Measurements from ENCODE around the gene VAV1. TPM values are rescaled to one million over a fixed set of nuclear protein-coding genes. Genes with fewer than 3 reads are reported as not detected.

Gene VAV1
- total and polyA plus RNA-seq, 12 donors: 1.1 to 21.1 (median 9.1) TPM

GRCh38 chr19:6739883-6740588, 32.5 kb upstream of the VAV1 start:
- Histone ChIP-seq H3K36me3 (replicated peaks in 1 of 2) (peaks cover 0 to 15% of the 10 kb centered on the region in 2 donors), H3K27me3 (no peaks in the 10 kb centered on the region), H3K27ac (peak overlapping the region in 4 of 5 donors; percentile 30 to 92 (median 66)), H3K4me3 (peak overlapping the region; percentile 77 to 90 (median 88)), H3K4me1 (replicated peaks in 1 of 2) (peaks cover 42 to 56% of the 10 kb centered on the region in 2 donors), H3K9me3 (replicated peaks in 1 of 3) (no peaks in the 10 kb centered on the region)
- no peak for TF ChIP-seq CTCF (IDR thresholded peaks at IDR 0.05)
- peak in 1 of 2 donors; percentile 0 for TF ChIP-seq POLR2A (IDR thresholded peaks at IDR 0.05)
- intact Hi-C loops (cut with DNase I): loop anchor here in 1 of 2 donors (10.0 kb wide), 2 partner anchors 125 to 215 kb away; no protein-coding TSS in a partner anchor
- DNase-seq: peak in 6 of 7 donors; percentile 58 to 71 (median 63)
- 0 to 1% (median 0%) methylated on average over 12 to 34 of the region's 34 CpGs for WGBS, 4 donors

DNA sequence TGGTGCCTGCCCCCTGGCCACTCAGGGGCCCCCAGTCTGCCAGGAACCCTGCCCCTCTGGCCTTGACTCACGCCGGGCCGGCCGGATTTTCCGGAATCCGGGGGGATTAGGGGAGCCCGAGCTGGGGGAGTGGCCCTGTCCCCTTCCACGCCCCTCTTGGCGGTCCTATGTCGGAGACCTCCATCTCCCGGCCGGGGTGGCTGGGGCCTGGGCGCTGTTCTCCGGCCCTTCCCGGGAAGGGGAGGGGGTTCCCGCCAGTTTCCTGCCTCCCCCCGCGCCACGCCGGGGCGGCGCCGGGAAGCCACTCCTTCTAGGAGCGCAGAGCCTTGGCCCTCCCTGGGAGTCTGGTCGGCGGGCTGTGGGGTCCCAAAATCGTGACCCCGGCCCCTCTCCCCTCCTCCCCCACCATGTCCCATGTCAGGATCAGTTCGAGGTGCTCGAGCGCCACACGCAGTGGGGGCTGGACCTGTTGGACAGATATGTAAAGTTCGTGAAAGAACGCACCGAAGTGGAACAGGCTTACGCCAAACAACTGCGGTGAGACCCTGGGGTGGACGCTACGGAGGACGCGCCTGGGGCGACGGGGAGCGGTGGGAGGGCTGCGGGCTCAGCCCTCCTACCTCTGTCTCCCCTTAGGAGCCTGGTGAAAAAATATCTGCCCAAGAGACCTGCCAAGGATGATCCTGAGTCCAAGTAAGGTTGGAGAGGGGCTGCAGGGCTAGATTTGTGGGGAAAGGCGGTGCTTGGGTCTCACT, 31.7 kb upstream of the VAV1 start:
- peak in 5 of 7 donors; percentile 27 to 55 (median 52) for DNase-seq
- Histone ChIP-seq H3K9me3 (replicated peaks in 1 of 3) (no peaks in the 10 kb centered on the region), H3K4me3 (peak overlapping the region; percentile 77 to 90 (median 88)), H3K27me3 (no peaks in the 10 kb centered on the region), H3K36me3 (replicated peaks in 1 of 2) (peaks cover 0 to 15% of the 10 kb centered on the region in 2 donors), H3K4me1 (replicated peaks in 1 of 2) (peaks cover 45 to 56% of the 10 kb centered on the region in 2 donors), H3K27ac (peak overlapping the region in 4 of 5 donors; percentile 30 to 92 (median 66))
- intact Hi-C loops (cut with DNase I): loop anchor here in 1 of 2 donors (10.0 kb wide), 1 partner anchor 124 kb away; no protein-coding TSS in a partner anchor
- no peak for TF ChIP-seq CTCF (IDR thresholded peaks at IDR 0.05)
- no peak for TF ChIP-seq POLR2A (IDR thresholded peaks at IDR 0.05)
- WGBS, 4 donors: 2 to 6% (median 3%) methylated on average over 17 to 46 of the region's 46 CpGs

DNA sequence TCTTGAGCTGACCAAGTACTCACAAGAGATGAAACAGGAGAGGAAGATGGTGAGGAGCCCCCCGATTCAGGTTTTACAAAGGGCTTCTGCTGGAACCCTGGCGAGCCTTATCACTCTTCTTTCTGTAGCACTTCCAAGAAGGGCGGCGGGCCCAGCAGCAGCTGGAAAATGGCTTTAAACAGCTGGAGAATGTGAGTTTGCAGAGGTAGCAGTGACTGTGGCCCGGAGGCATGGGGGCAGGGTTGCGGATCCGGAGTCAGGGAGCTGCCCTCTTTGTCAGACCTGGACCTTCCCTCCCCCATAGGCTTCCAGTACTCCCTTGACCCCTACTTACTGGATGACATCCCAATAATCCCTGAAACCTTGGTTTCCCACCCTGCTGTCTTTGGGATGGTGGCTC, 29.4 kb upstream of the VAV1 start:
- Histone ChIP-seq H3K27ac (peak overlapping the region in 2 of 5 donors; percentile 93 to 95), H3K4me3 (no peak overlapping the region), H3K27me3 (no peaks in the 10 kb centered on the region), H3K4me1 (replicated peaks in 1 of 2) (peaks cover 37 to 46% of the 10 kb centered on the region in 2 donors), H3K9me3 (replicated peaks in 1 of 3) (no peaks in the 10 kb centered on the region), H3K36me3 (replicated peaks in 1 of 2) (peaks cover 0 to 36% of the 10 kb centered on the region in 2 donors)
- TF ChIP-seq POLR2A (IDR thresholded peaks at IDR 0.05) (no peak), CTCF (IDR thresholded peaks at IDR 0.05) (no peak)
- DNase-seq: no peak
- intact Hi-C loops (cut with DNase I): loop anchor here in 1 of 2 donors (10.0 kb wide), 1 partner anchor 122 kb away; no protein-coding TSS in a partner anchor
- WGBS, 4 donors: 41 to 82% (median 75%) methylated on average over 7 of the region's 7 CpGs
